ENCODE results near the gene PNPLA3.

Gene PNPLA3

DNA sequence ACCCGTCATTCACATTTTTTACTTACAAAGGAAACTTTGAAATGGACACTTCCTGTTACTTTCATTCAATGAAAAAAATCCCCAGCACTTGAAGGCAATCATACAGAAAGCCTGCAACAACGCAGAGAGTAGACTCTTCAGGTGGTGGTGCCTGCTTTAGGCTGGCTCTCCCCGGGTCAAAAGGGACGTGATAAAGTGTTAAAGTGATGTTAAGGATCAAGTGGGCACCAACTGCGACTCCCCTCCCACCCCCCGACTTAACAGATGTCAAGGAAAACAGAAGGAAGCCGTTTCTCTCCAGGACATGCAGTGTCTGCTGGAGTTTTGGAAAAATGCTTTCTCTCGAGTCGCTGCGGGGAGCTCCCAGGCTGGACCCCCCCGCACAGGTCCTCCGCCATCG lies 414 bp upstream of the PNPLA3 start:
- in situ Hi-C loops (cut with MboI; ENCODE audit: low sequenced_read_pairs): no loop called here
- Histone ChIP-seq H3K36me3 (replicated peaks) (no peaks in the 10 kb centered on the region), H3K9me3 (no peaks in the 10 kb centered on the region), H3K4me3 (peak overlapping the region; percentile 63), H3K4me1 (peaks cover 15% of the 10 kb centered on the region), H3K27me3 (ENCODE audit: low read depth) (no peaks in the 10 kb centered on the region)
- no peak for DNase-seq (ENCODE audit: low spot score in 2 of 2)

GRCh38 chr22:43924877-43925276 lies 1.3 kb downstream of the PNPLA3 start:
- H3K36me3 ChIP-seq (replicated peaks): peaks cover 6% of the 10 kb centered on the region
- no peak for DNase-seq (ENCODE audit: low spot score in 2 of 2)
- H3K27me3 ChIP-seq (ENCODE audit: low read depth): no peaks in the 10 kb centered on the region
- H3K4me1 ChIP-seq: peaks cover 15% of the 10 kb centered on the region
- in situ Hi-C loops (cut with MboI; ENCODE audit: low sequenced_read_pairs): no loop called here
- H3K9me3 ChIP-seq: no peaks in the 10 kb centered on the region
- H3K4me3 ChIP-seq: peak overlapping the region; percentile 63

DNA sequence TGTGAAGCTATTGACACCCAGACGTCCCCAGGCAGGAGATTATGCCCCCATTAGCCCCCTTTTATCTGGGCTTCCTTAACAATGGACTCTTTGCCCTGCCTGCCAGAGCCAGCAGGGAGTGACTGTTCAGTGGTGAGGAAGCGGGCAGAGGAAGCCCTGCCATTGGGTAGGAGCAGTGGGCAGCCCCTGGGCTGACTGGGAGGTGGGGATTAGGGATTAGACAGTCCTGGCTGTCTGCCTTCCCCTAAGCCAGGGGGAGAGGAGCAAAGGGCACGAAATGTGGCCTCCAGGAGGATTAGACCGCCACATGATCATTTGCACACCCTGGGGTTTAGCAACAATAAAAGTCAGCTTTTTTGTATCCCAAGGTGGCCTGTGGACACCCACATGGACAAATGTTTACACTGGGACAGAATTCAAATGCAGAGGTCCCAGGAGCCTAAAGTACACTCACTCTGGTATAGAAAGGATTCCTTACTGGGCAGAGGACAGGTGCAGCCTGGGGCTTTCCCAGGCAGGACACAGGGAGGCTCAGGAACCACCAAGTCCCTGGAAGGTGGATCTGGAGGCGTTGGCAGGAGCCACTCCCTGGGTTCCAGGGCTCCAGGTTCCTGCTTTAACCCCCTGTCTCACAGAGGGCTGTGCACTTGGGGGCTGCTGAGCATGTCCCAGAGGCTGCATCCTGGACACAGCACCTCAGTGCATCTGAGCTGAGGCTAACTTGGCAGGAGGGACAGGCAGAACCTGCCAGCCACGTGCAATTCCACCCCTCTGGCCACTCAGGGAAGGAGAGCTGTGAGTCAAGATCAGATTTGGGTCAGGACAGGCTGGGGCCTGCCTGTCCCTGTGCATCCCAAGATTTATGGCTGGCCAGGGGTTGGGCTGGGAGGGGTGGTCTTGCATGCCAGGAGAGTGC lies 2.1 kb downstream of the PNPLA3 start:
- Histone ChIP-seq H3K4me3 (peak overlapping the region; percentile 63), H3K36me3 (replicated peaks) (peaks cover 9% of the 10 kb centered on the region), H3K4me1 (peaks cover 15% of the 10 kb centered on the region), H3K27me3 (ENCODE audit: low read depth) (no peaks in the 10 kb centered on the region), H3K9me3 (no peaks in the 10 kb centered on the region)
- in situ Hi-C loops (cut with MboI; ENCODE audit: low sequenced_read_pairs): no loop called here
- DNase-seq (ENCODE audit: low spot score in 2 of 2): peak; percentile 76 to 85

- DNase-seq (ENCODE audit: low spot score in 2 of 2): no peak
- Histone ChIP-seq H3K4me3 (no peak overlapping the region), H3K4me1 (peaks cover 15% of the 10 kb centered on the region), H3K9me3 (no peaks in the 10 kb centered on the region), H3K27me3 (ENCODE audit: low read depth) (no peaks in the 10 kb centered on the region), H3K36me3 (replicated peaks) (peaks cover 9% of the 10 kb centered on the region)
- in situ Hi-C loops (cut with MboI; ENCODE audit: low sequenced_read_pairs): no loop called here
Observed at GRCh38 chr22:43926349-43926710, 2.7 kb downstream of the PNPLA3 start.

DNA sequence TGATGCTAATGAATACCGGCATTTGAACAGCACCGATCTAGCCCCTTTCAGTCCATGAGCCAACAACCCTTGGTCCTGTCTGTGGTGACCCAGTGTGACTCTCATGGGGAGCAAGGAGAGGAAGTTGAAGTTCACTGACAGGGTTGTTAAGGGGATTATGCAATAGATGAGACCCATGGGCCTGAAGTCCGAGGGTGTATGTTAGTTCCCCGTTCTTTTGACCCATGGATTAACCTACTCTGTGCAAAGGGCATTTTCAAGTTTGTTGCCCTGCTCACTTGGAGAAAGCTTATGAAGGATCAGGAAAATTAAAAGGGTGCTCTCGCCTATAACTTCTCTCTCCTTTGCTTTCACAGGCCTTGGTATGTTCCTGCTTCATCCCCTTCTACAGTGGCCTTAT lies 4.9 kb downstream of the PNPLA3 start:
- no peak for DNase-seq (ENCODE audit: low spot score in 2 of 2)
- peaks cover 12% of the 10 kb centered on the region for H3K4me1 ChIP-seq
- no peak overlapping the region for H3K4me3 ChIP-seq
- H3K27me3 ChIP-seq (ENCODE audit: low read depth): no peaks in the 10 kb centered on the region
- H3K9me3 ChIP-seq: no peaks in the 10 kb centered on the region
- H3K36me3 ChIP-seq (replicated peaks): peaks cover 10% of the 10 kb centered on the region
- in situ Hi-C loops (cut with MboI; ENCODE audit: low sequenced_read_pairs): no loop called here

DNA sequence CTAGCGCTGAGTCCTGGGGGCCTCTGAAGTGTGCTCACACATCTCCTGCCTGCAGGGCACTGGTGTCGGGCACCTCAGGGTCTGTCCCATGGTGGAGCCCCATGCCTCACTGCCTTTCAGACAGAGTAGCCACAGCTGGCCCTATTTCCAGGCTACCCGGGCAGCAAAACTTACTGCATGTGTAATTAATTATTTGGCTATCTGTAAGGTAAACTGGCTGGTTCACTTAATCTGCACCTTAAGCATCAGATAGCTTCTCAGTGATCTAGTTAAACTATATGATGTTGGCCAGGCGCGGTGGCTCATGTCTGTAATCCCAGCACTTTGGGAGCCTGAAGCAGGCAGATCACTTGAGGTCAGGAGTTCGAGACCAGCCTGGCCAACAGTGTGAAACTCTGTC lies 5.3 kb downstream of the PNPLA3 start:
- in situ Hi-C loops (cut with MboI; ENCODE audit: low sequenced_read_pairs): no loop called here
- DNase-seq (ENCODE audit: low spot score in 2 of 2): no peak
- Histone ChIP-seq H3K36me3 (replicated peaks) (peaks cover 13% of the 10 kb centered on the region), H3K9me3 (no peaks in the 10 kb centered on the region), H3K4me1 (peaks cover 12% of the 10 kb centered on the region), H3K27me3 (ENCODE audit: low read depth) (no peaks in the 10 kb centered on the region), H3K4me3 (no peak overlapping the region)

- H3K4me3 ChIP-seq: no peak overlapping the region
- H3K36me3 ChIP-seq (replicated peaks): peaks cover 13% of the 10 kb centered on the region
- in situ Hi-C loops (cut with MboI; ENCODE audit: low sequenced_read_pairs): no loop called here
Observed at GRCh38 chr22:43931771-43932170, 8.2 kb downstream of the PNPLA3 start.

DNA sequence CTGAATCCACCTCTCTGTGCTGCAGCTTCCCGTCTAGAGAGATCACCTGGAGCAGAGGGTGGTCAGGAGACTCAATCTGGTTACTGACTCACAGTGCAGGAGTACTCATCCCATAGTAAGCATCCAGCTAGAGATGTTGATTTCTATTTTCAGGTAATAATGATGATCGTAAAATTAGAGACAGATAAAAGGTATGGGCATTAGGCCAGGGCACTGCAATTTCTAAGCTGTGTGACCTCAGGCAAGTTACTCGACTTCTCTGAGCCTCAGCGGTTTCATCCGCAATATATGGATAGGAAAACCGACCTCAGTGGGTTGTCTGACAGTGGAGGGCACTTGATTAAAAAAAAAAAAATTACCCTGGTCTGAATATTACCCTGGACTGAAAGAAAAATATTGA lies 17.8 kb downstream of the PNPLA3 start:
- no peaks in the 10 kb centered on the region for H3K4me1 ChIP-seq
- in situ Hi-C loops (cut with MboI; ENCODE audit: low sequenced_read_pairs): no loop called here
- no peaks in the 10 kb centered on the region for H3K27me3 ChIP-seq (ENCODE audit: low read depth)
- peaks cover 18% of the 10 kb centered on the region for H3K36me3 ChIP-seq (replicated peaks)
- no peaks in the 10 kb centered on the region for H3K9me3 ChIP-seq
- DNase-seq (ENCODE audit: low spot score in 2 of 2): no peak
- no peak overlapping the region for H3K4me3 ChIP-seq

More at GRCh38 chr22:43931771-43932170, 8.2 kb downstream of the PNPLA3 start:
- no peak for DNase-seq (ENCODE audit: low spot score in 2 of 2)
- Histone ChIP-seq H3K4me1 (no peaks in the 10 kb centered on the region), H3K27me3 (ENCODE audit: low read depth) (no peaks in the 10 kb centered on the region), H3K9me3 (no peaks in the 10 kb centered on the region)

GRCh38 chr22:43944670-43945430 lies 21.2 kb downstream of the PNPLA3 start:
- no peak for DNase-seq (ENCODE audit: low spot score in 2 of 2)
- Histone ChIP-seq H3K36me3 (replicated peaks) (peaks cover 6% of the 10 kb centered on the region; the same call in 1 of the 2 replicates), H3K4me1 (no peaks in the 10 kb centered on the region)

GRCh38 chr22:43945632-43946383 lies 22.2 kb downstream of the PNPLA3 start:
- Histone ChIP-seq H3K27me3 (ENCODE audit: low read depth) (no peaks in the 10 kb centered on the region), H3K4me1 (no peaks in the 10 kb centered on the region), H3K9me3 (no peaks in the 10 kb centered on the region), H3K36me3 (replicated peaks) (peaks cover 4% of the 10 kb centered on the region; the same call in 1 of the 2 replicates), H3K4me3 (no peak overlapping the region)
- peak; percentile 36 to 81 for DNase-seq (ENCODE audit: low spot score in 2 of 2)
- in situ Hi-C loops (cut with MboI; ENCODE audit: low sequenced_read_pairs): no loop called here

More at GRCh38 chr22:43944670-43945430, 21.2 kb downstream of the PNPLA3 start:
- Histone ChIP-seq H3K4me3 (no peak overlapping the region), H3K9me3 (no peaks in the 10 kb centered on the region), H3K27me3 (ENCODE audit: low read depth) (no peaks in the 10 kb centered on the region)
- in situ Hi-C loops (cut with MboI; ENCODE audit: low sequenced_read_pairs): no loop called here

- H3K4me1 ChIP-seq: no peaks in the 10 kb centered on the region
- no peak for DNase-seq (ENCODE audit: low spot score in 2 of 2)
- H3K9me3 ChIP-seq: no peaks in the 10 kb centered on the region
- H3K4me3 ChIP-seq: no peak overlapping the region
- no peaks in the 10 kb centered on the region for H3K27me3 ChIP-seq (ENCODE audit: low read depth)
- in situ Hi-C loops (cut with MboI; ENCODE audit: low sequenced_read_pairs): no loop called here
- H3K36me3 ChIP-seq (replicated peaks): peaks cover 4% of the 10 kb centered on the region; the same call in 1 of the 2 replicates
Observed at GRCh38 chr22:43946384-43946667, 22.7 kb downstream of the PNPLA3 start.

- DNase-seq (ENCODE audit: low spot score in 2 of 2): no peak
- peaks cover 3% of the 10 kb centered on the region for H3K4me1 ChIP-seq
- peaks cover 4% of the 10 kb centered on the region; the same call in 1 of the 2 replicates for H3K36me3 ChIP-seq (replicated peaks)
- in situ Hi-C loops (cut with MboI; ENCODE audit: low sequenced_read_pairs): no loop called here
- no peaks in the 10 kb centered on the region for H3K9me3 ChIP-seq
- H3K4me3 ChIP-seq: no peak overlapping the region
- H3K27me3 ChIP-seq (ENCODE audit: low read depth): no peaks in the 10 kb centered on the region
Observed at GRCh38 chr22:43948836-43949406, 25.3 kb downstream of the PNPLA3 start.

- Histone ChIP-seq H3K9me3 (no peaks in the 10 kb centered on the region), H3K36me3 (replicated peaks) (no peaks in the 10 kb centered on the region), H3K4me1 (peaks cover 11% of the 10 kb centered on the region), H3K27me3 (ENCODE audit: low read depth) (no peaks in the 10 kb centered on the region), H3K4me3 (no peak overlapping the region)
- no peak for DNase-seq (ENCODE audit: low spot score in 2 of 2)
- in situ Hi-C loops (cut with MboI; ENCODE audit: low sequenced_read_pairs): no loop called here
Observed at GRCh38 chr22:43951391-43951790, 27.8 kb downstream of the PNPLA3 start.
